Stimulated activated naive B cell treated with anti-CD40 and anti-IgM and Interleukin-4, amounts not matched to agents 10 μg/mL and 1 μg/mL and 100 μg/mL, for 72 hours (primary cell): Measurements from ENCODE around the gene RPL29.

Source experiments
- ATAC-seq, 2 donors: fragments of 150-1000 bp; cut with Tn5 transposase; replicated peaks; 2 replicates each; pipeline ENCODE4 v1.10.0; 2021; ENCODE audit warnings: moderate library complexity in 1 of 2
- DNase-seq: peaks from one replicate; pipeline ENCODE4 v3.0.0; 2021
- H3K27ac Mint-ChIP-seq: one replicate; pipeline ENCODE4 v1.8.0; 2022; ENCODE audit warnings: mild to moderate bottlenecking, mixed read lengths
- H3K27me3 Mint-ChIP-seq, 2 donors: one replicate each; pipeline ENCODE4 v1.8.0; 2022; ENCODE audit warnings: mixed read lengths in 2 of 2
- H3K36me3 Mint-ChIP-seq, 2 donors: one replicate each; pipeline ENCODE4 v1.8.0; 2022; ENCODE audit warnings: mixed read lengths in 2 of 2, mild to moderate bottlenecking in 1 of 2
- H3K4me1 Mint-ChIP-seq, 2 donors: one replicate each; pipeline ENCODE4 v1.8.0; 2022; ENCODE audit warnings: mixed read lengths in 2 of 2, mild to moderate bottlenecking in 1 of 2
- H3K4me3 Mint-ChIP-seq, 2 donors: one replicate each; pipeline ENCODE4 v1.8.0; 2022; ENCODE audit warnings: mild to moderate bottlenecking in 2 of 2, mixed read lengths in 2 of 2, moderate library complexity in 1 of 2
- H3K9me3 Mint-ChIP-seq, 2 donors: one replicate each; pipeline ENCODE4 v1.8.0; 2022; ENCODE audit warnings: mixed read lengths in 2 of 2, mild to moderate bottlenecking in 1 of 2

RPL29 gene

GRCh38 chr3:51974963-51975851 lies 20.5 kb downstream of the RPL29 start, which contains the start of gene ABHD14A:
ABHD14A (plus strand) TSS chr3:51975064; CDS start chr3:51975136, 72 bp downstream.
- DNase-seq (peak; percentile 60), ATAC-seq (peak; percentile 81 to 82)
- H3K4me3 Mint-ChIP-seq, result peak within 1 kb of the TSS; percentile 96 to 97
- peaks cover 29 to 44% of the 10 kb centered on the region in 2 donors for H3K4me1 Mint-ChIP-seq
- peaks cover 2 to 5% of the 10 kb centered on the region in 2 donors for H3K36me3 Mint-ChIP-seq
- H3K9me3 Mint-ChIP-seq, result no peaks in the 10 kb centered on the region
- H3K27me3 Mint-ChIP-seq, result no peaks in the 10 kb centered on the region
- H3K27ac Mint-ChIP-seq, result peak within 1 kb of the TSS; percentile 96

GRCh38 chr3:51974277-51974962 lies 21.3 kb downstream of the RPL29 start:
- no peak for DNase-seq
- Mint-ChIP-seq H3K27ac (peak overlapping the region; percentile 96), H3K4me1 (peaks cover 29 to 44% of the 10 kb centered on the region in 2 donors), H3K9me3 (no peaks in the 10 kb centered on the region), H3K4me3 (peak overlapping the region; percentile 96 to 97), H3K27me3 (no peaks in the 10 kb centered on the region), H3K36me3 (peaks cover 2 to 5% of the 10 kb centered on the region in 2 donors)
- peak; percentile 38 to 42 for ATAC-seq

- Mint-ChIP-seq H3K9me3 (no peaks in the 10 kb centered on the region), H3K36me3 (peaks cover 2 to 9% of the 10 kb centered on the region in 2 donors), H3K27me3 (peaks cover 0 to 1% of the 10 kb centered on the region in 2 donors), H3K27ac (no peak overlapping the region), H3K4me3 (no peak overlapping the region), H3K4me1 (peaks cover 39 to 58% of the 10 kb centered on the region in 2 donors)
- no peak for DNase-seq
- ATAC-seq, result no peak
Measured at GRCh38 chr3:51971350-51971749, 24.3 kb downstream of the RPL29 start.

GRCh38 chr3:51970606-51971300 lies 24.9 kb downstream of the RPL29 start:
- DNase-seq (no peak), ATAC-seq (no peak)
- no peaks in the 10 kb centered on the region for H3K9me3 Mint-ChIP-seq
- H3K36me3 Mint-ChIP-seq, result peaks cover 3 to 9% of the 10 kb centered on the region in 2 donors
- no peak overlapping the region for H3K4me3 Mint-ChIP-seq
- peaks cover 39 to 55% of the 10 kb centered on the region in 2 donors for H3K4me1 Mint-ChIP-seq
- H3K27ac Mint-ChIP-seq, result peak overlapping the region; percentile 5
- H3K27me3 Mint-ChIP-seq, result peaks cover 0 to 7% of the 10 kb centered on the region in 2 donors

- no peak overlapping the region for H3K4me3 Mint-ChIP-seq
- DNase-seq, result no peak
- ATAC-seq, result no peak
- no peaks in the 10 kb centered on the region for H3K9me3 Mint-ChIP-seq
- no peak overlapping the region for H3K27ac Mint-ChIP-seq
- H3K4me1 Mint-ChIP-seq, result peaks cover 34 to 48% of the 10 kb centered on the region in 2 donors
- peaks cover 6 to 11% of the 10 kb centered on the region in 2 donors for H3K27me3 Mint-ChIP-seq
- peaks cover 3 to 9% of the 10 kb centered on the region in 2 donors for H3K36me3 Mint-ChIP-seq
Measured at GRCh38 chr3:51969841-51970240, 25.9 kb downstream of the RPL29 start.

GRCh38 chr3:51968883-51969678 lies 26.6 kb downstream of the RPL29 start:
- H3K27ac Mint-ChIP-seq, result no peak overlapping the region

GRCh38 chr3:51968170-51968775 lies 27.4 kb downstream of the RPL29 start:
- peaks cover 1 to 4% of the 10 kb centered on the region in 2 donors for H3K36me3 Mint-ChIP-seq
- H3K27ac Mint-ChIP-seq, result peak overlapping the region; percentile 89
- H3K27me3 Mint-ChIP-seq, result peaks cover 10 to 11% of the 10 kb centered on the region in 2 donors
- ATAC-seq, result peak; percentile 12 to 30
- no peak for DNase-seq
- peak overlapping the region; percentile 91 for H3K4me3 Mint-ChIP-seq
- no peaks in the 10 kb centered on the region for H3K9me3 Mint-ChIP-seq
- H3K4me1 Mint-ChIP-seq, result peaks cover 24 to 33% of the 10 kb centered on the region in 2 donors

More at GRCh38 chr3:51968883-51969678, 26.6 kb downstream of the RPL29 start:
- H3K4me1 Mint-ChIP-seq, result peaks cover 30 to 40% of the 10 kb centered on the region in 2 donors
- DNase-seq, result no peak
- H3K36me3 Mint-ChIP-seq, result peaks cover 3 to 9% of the 10 kb centered on the region in 2 donors
- H3K4me3 Mint-ChIP-seq, result no peak overlapping the region
- peaks cover 10 to 11% of the 10 kb centered on the region in 2 donors for H3K27me3 Mint-ChIP-seq
- no peak for ATAC-seq
- no peaks in the 10 kb centered on the region for H3K9me3 Mint-ChIP-seq

GRCh38 chr3:51967384-51968169 lies 28.1 kb downstream of the RPL29 start, which contains the start of gene PCBP4:
PCBP4 (minus strand) TSS chr3:51967454; CDS start chr3:51961240, 6,214 bp downstream.
- Mint-ChIP-seq H3K36me3 (peaks cover 1 to 4% of the 10 kb centered on the region in 2 donors), H3K4me1 (peaks cover 24 to 33% of the 10 kb centered on the region in 2 donors), H3K4me3 (peak within 1 kb of the TSS; percentile 91), H3K9me3 (no peaks in the 10 kb centered on the region), H3K27ac (peak within 1 kb of the TSS; percentile 89), H3K27me3 (peaks cover 10 to 11% of the 10 kb centered on the region in 2 donors)
- DNase-seq, result no peak
- ATAC-seq, result peak; percentile 62 to 68

GRCh38 chr3:51966922-51967383 lies 28.7 kb downstream of the RPL29 start:
- Mint-ChIP-seq H3K36me3 (peaks cover 1 to 4% of the 10 kb centered on the region in 2 donors), H3K27me3 (peaks cover 10 to 11% of the 10 kb centered on the region in 2 donors), H3K27ac (peak overlapping the region; percentile 47), H3K4me3 (peak overlapping the region; percentile 78 to 80), H3K4me1 (peaks cover 24 to 33% of the 10 kb centered on the region in 2 donors), H3K9me3 (no peaks in the 10 kb centered on the region)
- ATAC-seq, result peak; percentile 70 to 74
- DNase-seq, result no peak

- peaks cover 1 to 4% of the 10 kb centered on the region in 2 donors for H3K36me3 Mint-ChIP-seq
- peaks cover 10 to 11% of the 10 kb centered on the region in 2 donors for H3K27me3 Mint-ChIP-seq
- no peak overlapping the region for H3K27ac Mint-ChIP-seq
- peak overlapping the region; percentile 78 to 80 for H3K4me3 Mint-ChIP-seq
- no peaks in the 10 kb centered on the region for H3K9me3 Mint-ChIP-seq
- DNase-seq (no peak), ATAC-seq (no peak)
- H3K4me1 Mint-ChIP-seq, result peaks cover 24 to 33% of the 10 kb centered on the region in 2 donors
Measured at GRCh38 chr3:51966486-51966885, 29.2 kb downstream of the RPL29 start.

GRCh38 chr3:51966016-51966415 lies 29.7 kb downstream of the RPL29 start:
- Mint-ChIP-seq H3K27me3 (peaks cover 10 to 11% of the 10 kb centered on the region in 2 donors), H3K4me3 (peak overlapping the region; percentile 78 to 80), H3K36me3 (peaks cover 1 to 4% of the 10 kb centered on the region in 2 donors), H3K27ac (no peak overlapping the region), H3K9me3 (no peaks in the 10 kb centered on the region), H3K4me1 (peaks cover 21 to 33% of the 10 kb centered on the region in 2 donors)
- DNase-seq (no peak), ATAC-seq (no peak)

GRCh38 chr3:51964521-51964920 lies 31.2 kb downstream of the RPL29 start:
- ATAC-seq, result no peak

More at GRCh38 chr3:51964521-51964920, 31.2 kb downstream of the RPL29 start:
- DNase-seq, result no peak
- Mint-ChIP-seq H3K27ac (no peak overlapping the region), H3K36me3 (peaks cover 2 to 4% of the 10 kb centered on the region in 2 donors), H3K4me1 (peaks cover 18 to 28% of the 10 kb centered on the region in 2 donors), H3K27me3 (peaks cover 10 to 15% of the 10 kb centered on the region in 2 donors), H3K4me3 (no peak overlapping the region), H3K9me3 (no peaks in the 10 kb centered on the region)
